GOT3 (cell line): ENCODE results near the gene DUSP8.

Experiments
- DNase-seq: peaks from one replicate; lab custom pipeline; 2025; ENCODE audit warnings: mixed read lengths; lab: John Stamatoyannopoulos, UW

DUSP8 gene

GRCh38 chr11:1532014-1532586 lies 40.0 kb downstream of the DUSP8 start:
- no peak for DNase-seq

GRCh38 chr11:1531449-1532013 lies 40.5 kb downstream of the DUSP8 start:
- no peak for DNase-seq

GRCh38 chr11:1530686-1531448 lies 41.2 kb downstream of the DUSP8 start:
- no peak for DNase-seq

GRCh38 chr11:1529774-1530173 lies 42.3 kb downstream of the DUSP8 start:
- DNase-seq, result no peak

GRCh38 chr11:1529286-1529685 lies 42.8 kb downstream of the DUSP8 start:
- DNase-seq, result no peak

GRCh38 chr11:1528710-1529109 lies 43.4 kb downstream of the DUSP8 start:
- no peak for DNase-seq

GRCh38 chr11:1526785-1527184 lies 45.3 kb downstream of the DUSP8 start:
- DNase-seq, result no peak

GRCh38 chr11:1523779-1524178 lies 48.3 kb downstream of the DUSP8 start:
- DNase-seq, result no peak

- DNase-seq, result no peak
Measured at GRCh38 chr11:1523077-1523476, 49.0 kb downstream of the DUSP8 start.

- DNase-seq, result no peak
Measured at GRCh38 chr11:1522081-1522424, 50.0 kb downstream of the DUSP8 start.

GRCh38 chr11:1521382-1522080 lies 50.5 kb downstream of the DUSP8 start:
- no peak for DNase-seq

- DNase-seq, result no peak
Measured at GRCh38 chr11:1520663-1521267, 51.3 kb downstream of the DUSP8 start.

GRCh38 chr11:1520209-1520662 lies 51.8 kb downstream of the DUSP8 start:
- DNase-seq, result no peak

GRCh38 chr11:1519028-1520010 lies 52.8 kb downstream of the DUSP8 start:
- DNase-seq, result no peak

GRCh38 chr11:1518301-1518700 lies 53.8 kb downstream of the DUSP8 start:
- no peak for DNase-seq

- DNase-seq, result no peak
Measured at GRCh38 chr11:1517117-1518005, 54.7 kb downstream of the DUSP8 start.

GRCh38 chr11:1516273-1517067 lies 55.6 kb downstream of the DUSP8 start:
- DNase-seq, result no peak

- no peak for DNase-seq
Measured at GRCh38 chr11:1515082-1516060, 56.7 kb downstream of the DUSP8 start.
